ELF-1 (cell line): ENCODE data around the gene HBS1L.

ENCODE experiments used
- DNase-seq: peaks from one replicate; pipeline ENCODE4 v3.0.0-alpha.2; 2016; ENCODE audit warnings: low read depth, low spot score

The HBS1L gene

DNA sequence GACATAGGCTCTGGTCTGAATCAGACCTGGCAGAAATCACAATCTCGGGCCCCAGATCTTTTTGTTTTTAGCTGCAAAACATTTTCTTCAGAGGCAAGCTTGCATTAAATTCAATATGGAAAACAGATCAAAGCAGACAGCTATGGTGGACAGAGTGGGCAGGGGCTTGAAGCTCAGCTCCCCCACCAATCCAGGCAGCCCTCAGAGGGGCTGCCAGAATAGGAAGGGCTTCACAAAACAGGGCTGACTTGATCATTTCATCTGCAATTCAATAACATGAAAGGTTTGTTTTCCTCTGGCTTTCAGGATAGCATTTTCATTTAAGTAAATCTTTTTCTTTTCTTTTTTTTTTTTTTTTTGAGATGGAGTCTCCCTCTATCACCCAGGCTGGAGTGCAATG is 55.5 kb downstream of the HBS1L start:
- DNase-seq, result no peak

DNA sequence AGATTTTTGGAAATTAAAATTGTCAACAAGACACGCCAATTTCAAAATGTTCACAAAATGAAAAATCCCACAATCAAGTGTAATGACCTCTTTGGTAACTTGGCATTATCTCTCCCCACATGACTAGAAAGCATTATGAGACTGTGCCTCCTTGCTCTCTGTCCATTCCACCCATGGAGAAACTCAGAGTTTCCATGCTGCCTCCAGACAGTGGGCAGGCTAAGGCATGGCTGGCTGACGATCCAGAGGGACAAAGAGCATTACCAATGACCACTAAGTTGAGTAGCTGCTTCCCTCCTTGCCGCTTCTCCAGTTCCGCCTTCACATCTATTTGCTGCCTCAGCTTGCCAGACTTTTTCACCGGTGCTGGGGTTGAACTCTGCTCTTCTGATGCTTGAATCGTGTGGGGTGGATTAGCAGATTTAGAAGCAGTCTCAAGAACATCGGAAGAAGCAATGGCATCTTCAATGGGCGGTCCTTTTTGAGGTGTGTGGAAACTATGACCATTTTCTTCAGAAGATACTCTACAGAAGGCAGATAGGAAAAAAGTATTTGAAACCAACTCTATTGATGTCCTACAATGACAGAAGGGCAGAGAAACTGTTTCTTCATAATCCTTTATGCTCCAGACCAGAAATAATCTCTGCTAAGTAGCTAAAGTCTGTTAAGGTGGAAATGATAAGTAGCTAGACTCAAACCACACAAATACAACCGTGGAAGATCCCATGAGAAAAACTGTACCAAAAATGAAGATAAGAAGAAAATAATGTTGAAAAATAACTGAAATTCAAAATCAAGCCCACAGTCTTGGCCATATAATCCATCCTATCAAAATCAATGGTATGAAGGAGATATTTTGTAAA is 57.3 kb downstream of the HBS1L start:
- DNase-seq, result no peak

DNA sequence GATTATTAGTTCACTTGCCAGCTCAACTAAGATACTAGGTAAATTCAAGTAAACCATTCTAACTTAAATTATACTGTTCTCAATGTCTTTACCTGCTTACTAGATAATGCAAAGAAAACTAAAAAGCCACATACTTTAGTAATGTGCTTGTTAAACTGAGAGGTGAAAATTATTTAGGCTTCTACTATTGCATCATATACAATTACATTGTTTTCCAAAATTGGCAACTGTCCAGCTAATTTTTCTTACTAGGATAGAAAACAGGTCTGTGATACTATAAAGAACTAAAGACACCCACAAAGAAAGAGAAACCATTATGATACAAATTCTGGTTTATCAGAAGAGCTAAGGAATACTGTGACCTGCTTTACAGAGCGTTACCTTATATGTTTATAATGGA is 59.1 kb downstream of the HBS1L start:
- no peak for DNase-seq

DNA sequence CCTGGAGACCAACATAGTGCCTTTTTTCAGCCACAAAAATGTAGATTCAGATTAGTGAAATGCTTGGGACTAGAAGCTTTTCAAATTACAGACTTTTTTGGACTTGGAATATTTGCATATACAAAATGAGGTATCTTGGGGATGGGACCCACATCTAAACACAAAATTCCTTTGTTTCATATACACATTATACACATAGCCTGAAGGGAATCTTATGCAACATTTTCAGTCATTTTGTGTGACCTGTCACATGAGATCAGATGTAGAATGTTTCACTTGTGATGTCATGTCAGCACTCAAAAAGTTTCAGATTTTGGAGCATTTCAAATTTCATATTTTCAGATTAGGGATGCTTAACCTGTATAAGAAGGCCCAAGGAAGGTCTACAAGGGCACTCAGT is 60.2 kb downstream of the HBS1L start:
- no peak for DNase-seq

DNA sequence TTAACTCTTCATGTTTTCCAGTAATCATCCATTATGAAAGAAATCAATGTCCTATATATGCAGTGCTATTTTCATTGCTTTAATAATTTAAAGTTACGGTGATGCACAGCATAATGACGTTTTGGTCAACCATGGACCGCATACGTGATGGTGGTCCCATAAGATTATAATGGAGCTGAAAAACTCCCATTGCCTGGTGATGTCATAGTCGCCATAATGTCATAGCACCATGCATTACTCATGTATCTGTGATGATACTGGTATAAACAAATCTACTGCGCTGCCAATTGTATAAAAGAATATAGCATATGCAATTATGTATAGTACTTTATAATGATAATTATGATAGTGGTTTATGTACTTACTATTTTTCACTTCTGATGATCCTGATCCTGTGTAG is 62.5 kb downstream of the HBS1L start:
- DNase-seq, result no peak

DNA sequence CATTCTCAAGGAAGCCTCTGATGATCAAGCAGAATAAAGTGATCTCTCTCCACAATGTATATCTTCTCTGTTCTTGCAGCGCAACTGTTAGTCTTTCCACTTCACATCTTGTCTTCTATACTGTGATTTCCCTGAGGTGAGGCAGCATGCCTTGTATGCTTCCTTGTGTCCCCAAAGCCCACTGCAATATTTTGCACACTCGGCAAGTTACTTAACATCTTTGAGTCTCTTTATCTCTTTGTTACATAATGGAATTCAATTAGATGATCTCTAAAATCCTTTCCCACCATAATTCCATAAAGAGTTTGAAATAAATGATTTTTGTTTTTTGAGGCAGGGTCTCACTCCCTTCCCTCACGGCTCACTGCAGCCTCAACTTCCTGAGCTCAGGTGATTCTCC is 64.4 kb downstream of the HBS1L start:
- DNase-seq, result no peak

DNA sequence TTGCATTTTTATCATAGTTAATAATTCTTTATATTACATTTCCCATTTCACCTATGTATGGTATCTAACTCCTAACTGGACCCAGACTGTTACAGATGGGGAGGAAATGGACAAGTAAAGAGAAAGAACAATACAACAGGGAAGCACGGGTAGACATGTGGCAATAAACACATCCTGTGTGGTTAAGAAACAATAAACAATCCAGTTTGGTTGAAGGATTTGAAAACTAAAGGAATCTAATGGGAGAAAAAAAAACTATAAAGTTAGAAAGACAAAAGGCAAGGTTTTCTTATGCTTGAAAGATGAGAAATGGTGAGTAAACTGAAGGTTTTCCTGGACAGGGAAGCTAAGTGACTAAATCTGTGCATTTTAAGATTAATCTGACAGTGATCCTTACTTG is 69.8 kb downstream of the HBS1L start:
- DNase-seq, result no peak

DNA sequence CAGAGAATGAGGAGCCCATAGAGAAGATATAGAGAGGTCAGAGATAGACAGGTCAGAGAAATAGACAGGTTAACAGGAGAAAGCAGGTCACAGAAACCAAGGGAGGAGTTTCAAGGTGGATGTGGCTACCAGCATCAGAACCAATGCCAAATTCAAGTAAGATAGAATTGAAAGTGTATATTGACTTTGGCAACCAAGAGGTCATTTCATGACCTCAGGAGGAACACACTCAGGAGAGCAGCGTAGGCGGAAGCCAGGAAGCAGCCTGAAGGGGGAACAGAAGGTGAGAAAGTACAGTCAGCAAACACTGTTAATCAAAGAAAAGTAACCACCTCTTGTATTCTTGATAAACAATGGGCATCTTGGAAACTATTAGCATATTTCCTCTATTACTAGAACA is 70.8 kb downstream of the HBS1L start:
- no peak for DNase-seq

DNA sequence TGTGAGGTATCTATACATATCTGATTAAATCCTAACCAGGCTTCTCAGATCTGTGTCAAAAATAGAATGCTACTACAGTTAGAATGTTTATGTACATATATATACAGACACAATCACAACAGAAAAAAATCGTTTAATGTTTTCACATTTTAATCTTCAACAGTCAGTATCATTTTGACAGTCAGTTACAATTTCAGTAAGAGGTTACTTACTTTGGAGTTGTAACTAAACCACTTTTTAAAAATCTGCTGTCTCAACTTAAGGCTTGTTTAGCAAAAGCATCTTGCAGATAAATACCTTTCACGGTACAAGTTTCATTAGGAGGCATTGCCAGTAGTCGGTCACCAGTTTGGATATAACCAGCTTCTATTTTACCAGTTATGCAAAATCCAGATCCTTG is 72.5 kb downstream of the HBS1L start:
- DNase-seq, result no peak

DNA sequence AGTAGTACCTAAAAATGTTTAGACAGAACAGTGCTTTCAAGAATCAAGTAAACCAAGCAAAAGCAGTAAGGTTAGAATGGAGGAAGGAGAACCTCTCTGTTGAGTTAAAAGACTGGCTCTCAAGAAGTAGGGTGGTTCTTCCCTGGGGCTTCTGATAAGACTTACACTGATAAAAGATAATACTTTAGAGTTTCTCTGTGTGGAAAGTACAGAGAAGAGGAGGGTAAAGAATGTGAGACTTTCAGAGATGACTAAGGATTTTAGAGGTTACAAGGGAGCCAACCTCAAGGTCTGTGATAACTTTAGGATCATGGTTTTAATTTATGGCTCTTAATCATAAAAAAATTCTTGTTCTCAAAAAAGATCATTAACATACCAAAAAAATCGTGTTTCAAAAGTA is 73.8 kb downstream of the HBS1L start:
- no peak for DNase-seq

DNA sequence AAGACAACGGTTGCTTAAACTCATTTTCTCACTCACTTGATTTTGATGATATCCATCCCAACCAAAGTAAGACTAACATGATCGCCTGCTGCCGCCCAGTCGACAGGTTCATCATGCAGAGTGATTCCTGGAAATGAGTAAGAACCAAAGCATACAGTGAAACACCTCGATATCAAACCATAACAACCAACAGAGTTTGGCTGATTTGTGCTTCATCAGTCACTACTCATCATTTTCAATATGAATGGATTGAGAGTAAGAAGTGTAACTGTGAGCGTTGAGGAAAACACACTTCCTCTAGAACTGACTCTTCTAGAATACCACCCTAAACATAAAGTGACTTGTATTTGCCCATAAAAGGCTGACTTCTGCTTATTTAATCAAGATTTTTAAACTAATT is 75.5 kb downstream of the HBS1L start:
- DNase-seq, result no peak

DNA sequence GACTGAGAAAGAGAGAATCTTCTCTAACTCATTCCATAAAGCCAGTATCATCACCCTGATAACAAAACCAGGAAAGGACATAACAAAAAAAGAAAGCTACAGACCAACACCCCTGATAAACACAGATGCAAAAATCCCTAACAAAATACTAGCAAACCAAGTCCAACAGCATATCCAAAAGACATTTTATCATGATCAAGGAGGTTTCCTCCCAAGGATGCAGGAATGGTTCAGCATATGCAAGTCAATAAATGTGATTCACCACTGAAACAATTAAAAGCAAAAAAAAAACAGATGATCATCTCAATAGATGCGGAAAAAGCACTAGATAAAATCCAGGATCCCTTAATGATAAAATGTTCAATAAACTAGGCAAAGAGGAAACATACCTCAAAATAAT is 80.3 kb downstream of the HBS1L start:
- DNase-seq, result no peak

DNA sequence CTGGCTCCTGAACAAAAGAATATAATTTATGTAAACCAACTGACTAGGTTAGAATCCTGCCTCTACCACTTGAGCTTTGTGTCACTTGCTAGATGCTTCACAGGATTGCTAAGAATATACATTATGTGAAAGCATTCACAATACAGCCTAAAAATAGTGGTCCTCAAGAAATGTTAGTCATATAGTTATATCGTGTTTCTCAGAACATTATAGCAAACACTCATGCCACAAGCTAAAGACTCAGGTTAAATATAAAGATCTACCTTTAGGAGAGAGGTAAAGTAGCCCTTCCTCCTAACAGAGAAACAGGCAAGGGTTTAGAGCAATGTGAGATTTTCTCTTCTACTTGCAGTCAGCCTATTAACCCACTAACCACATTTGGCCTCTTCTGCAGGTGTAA is 86.9 kb downstream of the HBS1L start:
- DNase-seq, result no peak

DNA sequence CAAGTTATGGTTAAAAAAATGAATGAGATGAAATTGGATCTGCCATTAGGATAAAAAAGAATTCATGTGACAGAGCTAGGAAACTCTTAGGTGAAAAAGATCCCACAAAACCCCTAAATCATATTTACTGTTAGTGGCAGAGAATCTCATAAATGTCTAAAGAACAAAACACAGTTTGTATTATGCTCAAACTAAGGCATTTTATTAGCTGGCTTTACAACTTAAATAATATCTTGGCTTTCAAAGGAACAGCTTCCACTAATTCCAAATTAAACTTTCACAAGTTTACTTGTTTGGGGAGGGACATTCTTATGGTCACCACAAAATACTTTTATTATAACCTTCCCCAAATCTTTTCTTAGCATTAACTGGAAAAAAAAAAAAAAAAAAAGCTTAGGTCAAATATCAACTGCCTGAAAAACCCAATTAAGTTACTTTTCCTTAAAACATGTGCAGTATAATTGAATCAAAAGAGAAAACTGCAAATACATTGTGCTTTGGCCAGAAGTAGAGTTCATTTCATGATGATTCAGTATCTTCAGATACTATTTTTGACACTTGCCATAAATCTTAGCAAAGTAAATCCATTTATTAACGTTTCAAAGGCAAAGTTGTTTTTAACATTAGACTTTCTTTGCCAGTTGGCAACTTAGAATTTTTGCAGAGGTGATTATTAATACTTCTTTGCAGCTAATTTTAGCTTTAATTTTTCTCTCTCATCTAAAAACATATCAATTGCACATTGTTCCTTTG is 90.0 kb downstream of the HBS1L start:
- no peak for DNase-seq

DNA sequence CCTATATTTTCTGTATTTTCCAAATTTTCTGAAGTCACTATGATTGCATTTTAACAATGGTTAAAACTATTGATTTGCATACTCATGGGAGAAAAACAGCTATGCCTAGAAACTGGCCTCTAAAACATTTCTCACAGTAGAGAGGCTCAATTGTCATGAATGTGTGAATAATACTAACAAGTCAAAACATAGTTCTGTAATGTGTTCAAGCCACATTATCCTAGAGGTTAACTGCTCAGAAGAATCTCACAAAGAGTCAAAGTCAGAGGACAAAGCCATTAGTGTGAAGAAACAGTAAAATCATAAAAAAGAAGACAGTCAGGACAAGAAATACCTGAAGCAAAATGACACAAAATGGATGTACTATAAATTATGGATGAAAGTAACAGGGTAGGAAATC is 92.2 kb downstream of the HBS1L start:
- DNase-seq, result no peak

DNA sequence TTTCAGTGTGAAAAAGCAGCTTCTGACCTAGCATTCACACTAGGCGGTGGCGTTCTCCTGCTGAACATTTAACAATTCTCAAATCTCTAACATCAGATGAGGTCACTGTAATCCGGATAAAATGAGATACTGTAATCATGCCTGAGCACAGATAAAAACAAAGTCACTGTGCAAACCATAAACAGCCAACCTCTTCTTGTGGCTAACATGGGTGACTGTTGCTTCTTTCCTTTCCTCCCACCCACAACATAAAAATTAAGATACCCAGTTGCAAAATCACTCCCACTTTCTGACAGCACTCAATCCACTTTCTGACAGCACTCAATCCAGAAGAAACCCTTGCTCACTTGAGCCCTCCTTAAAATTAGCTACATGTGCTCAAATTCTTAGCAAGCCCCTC is 93.3 kb downstream of the HBS1L start:
- DNase-seq, result no peak

DNA sequence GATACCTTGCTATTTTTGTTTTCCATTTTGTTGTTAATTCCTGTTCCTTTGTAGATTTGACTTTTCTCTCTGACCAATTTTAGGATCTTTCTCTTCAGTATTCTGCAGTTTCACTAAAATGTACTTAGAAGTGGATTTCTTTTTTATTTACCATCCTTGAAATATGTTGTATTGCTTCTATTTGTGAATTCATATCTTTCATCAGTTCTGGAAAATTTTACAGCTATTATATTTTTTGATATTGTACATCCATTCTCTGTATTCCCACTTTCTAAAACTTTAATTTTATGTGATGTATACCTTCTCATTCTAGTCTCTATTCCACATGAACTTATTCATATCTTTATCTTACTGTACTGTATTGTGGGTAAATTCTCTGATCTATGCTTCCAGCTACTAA is 95.0 kb downstream of the HBS1L start:
- DNase-seq, result no peak

DNA sequence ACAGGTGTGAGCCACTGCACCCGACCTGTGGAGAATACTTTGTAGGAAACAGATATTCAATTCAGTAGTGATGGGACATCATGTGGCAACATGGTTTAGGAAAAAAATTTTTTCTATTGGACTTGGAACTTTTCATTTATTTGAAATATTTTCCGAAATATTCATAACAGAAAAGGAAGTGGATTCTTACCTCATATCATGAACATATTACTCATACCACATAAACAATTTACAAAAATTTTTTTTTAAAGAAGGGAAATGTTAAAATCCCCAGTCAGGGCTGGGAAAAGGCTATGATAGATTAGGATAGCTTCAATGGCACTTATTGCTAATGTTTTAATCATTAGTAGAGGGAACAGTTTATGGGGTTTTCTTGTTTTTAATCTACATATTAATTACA is 97.9 kb downstream of the HBS1L start:
- DNase-seq, result no peak

DNA sequence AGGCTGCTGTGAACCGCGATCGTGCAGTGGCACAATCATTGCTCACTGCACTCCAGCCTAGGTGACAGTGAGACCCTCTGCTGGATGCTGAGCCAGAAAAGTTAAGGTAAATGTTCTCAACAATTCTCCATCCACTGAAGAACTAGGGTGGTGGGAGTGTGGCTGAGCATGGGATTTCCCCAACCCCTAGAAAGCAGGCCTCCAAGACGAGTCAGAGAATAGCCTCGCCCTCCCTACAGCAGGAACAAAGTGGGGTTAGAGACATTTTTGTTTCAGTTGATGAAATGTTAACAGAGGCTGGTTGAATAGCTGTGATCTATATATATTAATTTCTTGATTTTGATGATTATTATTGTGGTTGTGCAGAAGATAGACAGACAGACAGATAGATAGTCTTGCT is 98.6 kb downstream of the HBS1L start:
- no peak for DNase-seq

DNA sequence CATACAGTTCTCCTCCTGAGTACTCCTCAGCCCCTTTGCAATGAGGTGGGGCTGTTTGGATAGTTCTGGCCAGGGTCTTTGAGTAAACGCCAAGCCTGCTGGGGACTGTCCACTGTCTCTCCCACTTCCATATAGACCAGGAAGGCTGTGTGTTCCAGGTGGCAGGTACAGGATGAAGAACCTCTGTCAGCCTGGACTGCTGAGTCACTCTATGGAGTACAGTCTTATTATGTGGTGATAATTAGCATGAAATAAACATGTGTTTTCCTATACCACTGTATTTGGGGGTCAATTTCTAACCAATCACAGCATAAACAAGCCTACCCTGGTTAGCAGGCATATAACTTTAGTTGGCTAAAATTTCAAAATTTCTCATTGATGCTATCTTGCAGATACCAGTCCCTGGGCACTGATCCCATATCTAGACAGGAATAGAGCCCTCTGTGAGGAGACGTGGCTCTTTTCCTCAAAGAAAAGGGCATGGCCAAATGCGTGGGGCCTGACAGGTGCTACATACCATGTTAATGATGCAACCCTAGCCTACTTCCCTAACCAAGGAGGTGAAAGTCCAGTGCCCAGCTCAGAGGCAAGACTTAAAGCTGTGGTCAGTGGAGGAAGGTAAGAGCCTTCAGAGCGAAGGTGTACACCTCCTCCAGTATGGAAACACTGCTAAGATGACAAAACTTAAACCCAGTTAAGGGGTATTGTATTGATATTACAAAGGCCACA is 100.2 kb downstream of the HBS1L start:
- no peak for DNase-seq

DNA sequence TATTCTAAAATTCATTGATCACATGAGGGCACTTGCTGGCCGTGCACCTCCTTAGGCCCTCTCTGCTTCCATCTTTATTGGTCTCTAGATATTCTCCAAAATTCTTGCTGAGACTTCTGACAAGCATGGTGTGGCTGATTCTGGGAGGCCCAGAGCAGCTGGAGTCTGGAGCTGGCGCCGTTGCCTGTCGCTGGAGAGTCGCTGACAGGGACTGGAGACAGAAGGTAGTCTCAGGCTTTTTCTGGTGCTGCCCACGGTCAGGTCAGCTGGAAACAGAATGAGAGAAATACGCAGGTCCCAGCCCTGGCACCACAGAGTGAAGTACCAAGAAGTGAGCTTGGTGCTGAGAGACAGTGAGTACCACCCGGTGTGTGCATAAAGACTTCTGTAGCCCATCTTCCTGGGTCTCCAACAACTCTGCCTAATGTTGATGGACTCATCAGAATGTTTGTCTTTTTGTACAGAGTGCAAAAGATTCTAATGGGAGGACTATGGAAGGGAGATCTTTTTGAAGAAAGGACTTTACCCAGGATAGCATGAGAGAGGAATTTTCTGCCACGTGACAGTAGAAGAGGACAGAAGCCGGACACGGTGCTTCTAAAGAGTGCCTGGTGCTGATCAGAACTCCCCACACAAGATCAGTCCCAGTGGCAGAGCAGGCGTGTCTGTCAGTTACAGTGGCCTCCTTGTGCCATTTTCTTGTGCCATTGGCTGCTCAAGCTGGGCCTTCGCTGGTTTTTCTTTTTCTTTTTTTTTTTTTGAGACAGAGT is 102.9 kb downstream of the HBS1L start:
- DNase-seq, result no peak

DNA sequence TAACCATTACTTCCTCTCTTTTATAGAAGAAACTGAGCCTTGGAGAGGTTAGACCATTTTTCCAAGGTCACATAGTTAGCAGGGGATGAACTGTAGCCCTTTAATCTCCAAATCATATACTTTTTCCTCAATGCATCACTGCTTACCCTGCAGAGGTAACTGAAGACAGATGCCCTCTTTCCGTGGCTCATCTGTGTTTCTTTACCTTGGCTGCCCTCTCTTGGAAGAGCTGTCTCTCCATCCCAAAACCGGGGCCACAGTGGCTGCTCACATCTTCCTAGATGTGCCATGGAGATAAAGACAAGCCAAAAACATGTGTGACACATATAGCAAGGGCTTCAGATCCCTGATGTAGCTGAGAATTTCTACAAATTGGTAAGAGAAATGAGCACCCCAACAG is 104.1 kb downstream of the HBS1L start:
- DNase-seq, result no peak
